ENCODE measurements around the gene EPB41L4B. TPM values are rescaled to one million over a fixed set of nuclear protein-coding genes. Genes with fewer than 3 reads are reported as not detected.

Gene EPB41L4B
- total and polyA plus RNA-seq, 2 experiments from 2014 or later: 11.0 to 32.2 TPM

GRCh38 chr9:109278216-109278615 lies 42.6 kb downstream of the EPB41L4B start:
- no peak overlapping the region for H3K4me3 ChIP-seq
- H3K36me3 ChIP-seq (ENCODE audit: insufficient read depth): no peaks in the 10 kb centered on the region; the same call in 1 of the 2 replicates
- Mint-ChIP-seq H3K27ac (no peak overlapping the region), H3K27me3 (ENCODE audit: insufficient read depth, low read depth, poor library complexity) (peaks cover 6% of the 10 kb centered on the region), H3K4me3 (no peak overlapping the region), H3K4me1 (peaks cover 13% of the 10 kb centered on the region), H3K9me3 (no peaks in the 10 kb centered on the region), H3K36me3 (ENCODE audit: low read depth) (peaks cover 9% of the 10 kb centered on the region; the same call in 2 of the 3 replicates)
- no peak for DNase-seq (ENCODE audit: low spot score)
- TF ChIP-seq ZNF114 (CRISPR knock-in tag; IDR thresholded peaks at IDR 0.05): no peak
- TF ChIP-seq POLR2AphosphoS5 (IDR thresholded peaks at IDR 0.05; ENCODE audit: low read depth): no peak
- TF ChIP-seq EZH2 (IDR thresholded peaks at IDR 0.05; ENCODE audit: low read depth, unreplicated experiment): no peak
- TF ChIP-seq JUNB (IDR thresholded peaks at IDR 0.05; ENCODE audit: unreplicated experiment): no peak
- TF ChIP-seq REST (IDR thresholded peaks at IDR 0.05; ENCODE audit: unreplicated experiment): no peak
- no peak for TF ChIP-seq ETS1 (IDR thresholded peaks at IDR 0.05)
- no peak for TF ChIP-seq STAT1 (IDR thresholded peaks at IDR 0.05; ENCODE audit: unreplicated experiment)
- TF ChIP-seq CREB1 (CRISPR knock-in tag; IDR thresholded peaks at IDR 0.05; ENCODE audit: low read depth): no peak
- no peak for TF ChIP-seq ZNF331 (CRISPR knock-in tag; IDR thresholded peaks at IDR 0.05; ENCODE audit: low read depth)
- TF ChIP-seq CTCF (conservative IDR thresholded peaks at IDR 0.05; ENCODE audit: low read depth in 2 of 2): no peak
- H3K27me3 ChIP-seq (ENCODE audit: insufficient read depth): no peaks in the 10 kb centered on the region
- no peaks in the 10 kb centered on the region for H3F3A ChIP-seq (replicated peaks; ENCODE audit: low read depth)
- no peak overlapping the region for H2AFZ ChIP-seq
- no peak overlapping the region for H3K4me2 ChIP-seq
- H3K9me2 ChIP-seq (ENCODE audit: insufficient read depth): no peaks in the 10 kb centered on the region
- peaks cover 4% of the 10 kb centered on the region; the same call in 1 of the 2 replicates for H3K4me1 ChIP-seq (ENCODE audit: insufficient read depth)
- peaks cover 18% of the 10 kb centered on the region for H4K20me1 ChIP-seq (replicated peaks; ENCODE audit: insufficient read depth)
- no peak for ATAC-seq
- no peak overlapping the region for H3K27ac ChIP-seq (ENCODE audit: low read depth)
- H3K79me2 ChIP-seq (replicated peaks; ENCODE audit: insufficient read depth): peaks cover 45% of the 10 kb centered on the region
